ENCODE results near the gene SDHC.

Gene SDHC

DNA sequence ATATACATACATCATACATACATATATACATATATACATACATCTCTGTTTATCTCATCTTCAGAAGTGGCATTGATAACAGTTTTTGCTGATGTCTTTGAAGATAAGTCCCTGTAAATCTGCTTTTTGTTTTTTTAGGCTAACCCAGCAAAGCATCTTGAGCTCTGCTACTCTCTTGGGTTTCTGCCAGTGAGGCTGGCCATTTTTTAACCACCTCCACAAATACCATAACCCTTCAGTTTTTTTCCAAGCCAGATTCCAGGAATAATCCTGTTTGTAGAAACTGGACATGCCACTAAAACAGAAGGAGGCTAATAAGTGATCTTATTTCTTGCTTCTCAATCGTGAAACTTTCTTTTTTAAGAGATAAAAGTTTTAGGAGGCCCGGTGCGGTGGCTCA lies 21.6 kb downstream of the SDHC start:
- H3K4me3 ChIP-seq (ENCODE audit: low read depth, low read length): no peak overlapping the region
- H3K27ac ChIP-seq: no peak overlapping the region
- DNase-seq: no peak
- H3K27me3 ChIP-seq (ENCODE audit: insufficient read depth, low read depth, severe bottlenecking): no peaks in the 10 kb centered on the region
- H3K9me3 ChIP-seq (ENCODE audit: severe bottlenecking): no peaks in the 10 kb centered on the region
- H3K36me3 ChIP-seq: peaks cover 64% of the 10 kb centered on the region
- TF ChIP-seq, protein P1, sequence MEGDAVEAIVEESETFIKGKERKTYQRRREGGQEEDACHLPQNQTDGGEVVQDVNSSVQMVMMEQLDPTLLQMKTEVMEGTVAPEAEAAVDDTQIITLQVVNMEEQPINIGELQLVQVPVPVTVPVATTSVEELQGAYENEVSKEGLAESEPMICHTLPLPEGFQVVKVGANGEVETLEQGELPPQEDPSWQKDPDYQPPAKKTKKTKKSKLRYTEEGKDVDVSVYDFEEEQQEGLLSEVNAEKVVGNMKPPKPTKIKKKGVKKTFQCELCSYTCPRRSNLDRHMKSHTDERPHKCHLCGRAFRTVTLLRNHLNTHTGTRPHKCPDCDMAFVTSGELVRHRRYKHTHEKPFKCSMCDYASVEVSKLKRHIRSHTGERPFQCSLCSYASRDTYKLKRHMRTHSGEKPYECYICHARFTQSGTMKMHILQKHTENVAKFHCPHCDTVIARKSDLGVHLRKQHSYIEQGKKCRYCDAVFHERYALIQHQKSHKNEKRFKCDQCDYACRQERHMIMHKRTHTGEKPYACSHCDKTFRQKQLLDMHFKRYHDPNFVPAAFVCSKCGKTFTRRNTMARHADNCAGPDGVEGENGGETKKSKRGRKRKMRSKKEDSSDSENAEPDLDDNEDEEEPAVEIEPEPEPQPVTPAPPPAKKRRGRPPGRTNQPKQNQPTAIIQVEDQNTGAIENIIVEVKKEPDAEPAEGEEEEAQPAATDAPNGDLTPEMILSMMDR (IDR thresholded peaks at IDR 0.05; ENCODE audit: low read depth, low read length): no peak

DNA sequence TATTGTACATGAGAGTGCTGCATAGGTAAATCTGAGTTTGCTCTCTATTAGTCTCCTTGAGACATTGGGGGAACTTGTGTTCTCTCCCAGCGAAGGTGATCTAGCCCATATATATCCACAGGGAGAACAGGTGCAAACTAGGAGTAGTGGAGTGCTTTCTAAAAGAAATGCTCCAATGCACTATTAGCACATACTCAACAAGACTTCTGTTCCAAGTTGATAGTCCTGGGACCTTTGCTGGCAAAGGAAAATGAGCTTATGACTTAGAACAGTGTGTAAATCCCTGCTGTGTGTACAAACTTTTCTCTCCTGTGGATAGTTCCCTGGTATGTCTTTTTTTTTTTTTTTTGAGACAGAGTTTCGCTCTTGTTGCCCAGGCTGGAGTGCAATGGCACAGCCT lies 28.0 kb downstream of the SDHC start:
- TF ChIP-seq, protein P1 (IDR thresholded peaks at IDR 0.05; ENCODE audit: low read depth, low read length): no peak
- no peak overlapping the region for H3K27ac ChIP-seq
- no peak overlapping the region for H3K4me3 ChIP-seq (ENCODE audit: low read depth, low read length)
- H3K36me3 ChIP-seq: peaks cover 71% of the 10 kb centered on the region
- H3K9me3 ChIP-seq (ENCODE audit: severe bottlenecking): no peaks in the 10 kb centered on the region
- no peaks in the 10 kb centered on the region for H3K27me3 ChIP-seq (ENCODE audit: insufficient read depth, low read depth, severe bottlenecking)
- no peak for DNase-seq

DNA sequence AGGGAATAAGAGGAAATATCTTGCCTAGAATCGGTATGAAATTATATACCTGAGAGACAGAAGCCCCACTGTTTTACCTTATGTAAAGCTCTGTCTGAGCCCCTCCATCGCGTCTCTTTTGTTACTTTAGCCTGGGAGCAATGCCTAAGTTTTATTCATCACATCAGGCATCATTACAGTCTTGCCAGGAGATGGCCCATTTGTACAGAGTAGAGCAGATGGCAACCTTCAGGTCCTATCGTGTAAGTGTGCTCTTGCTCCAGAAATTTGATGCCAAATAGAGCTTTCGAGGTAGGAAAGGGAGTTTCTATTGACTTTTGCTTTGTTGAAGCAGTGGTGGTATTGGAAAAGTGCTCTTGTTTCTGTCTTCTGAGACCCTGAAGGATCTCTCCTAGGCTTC lies 28.6 kb downstream of the SDHC start:
- TF ChIP-seq, protein P1 (IDR thresholded peaks at IDR 0.05; ENCODE audit: low read depth, low read length): no peak
- no peak for DNase-seq
- peaks cover 72% of the 10 kb centered on the region for H3K36me3 ChIP-seq

DNA sequence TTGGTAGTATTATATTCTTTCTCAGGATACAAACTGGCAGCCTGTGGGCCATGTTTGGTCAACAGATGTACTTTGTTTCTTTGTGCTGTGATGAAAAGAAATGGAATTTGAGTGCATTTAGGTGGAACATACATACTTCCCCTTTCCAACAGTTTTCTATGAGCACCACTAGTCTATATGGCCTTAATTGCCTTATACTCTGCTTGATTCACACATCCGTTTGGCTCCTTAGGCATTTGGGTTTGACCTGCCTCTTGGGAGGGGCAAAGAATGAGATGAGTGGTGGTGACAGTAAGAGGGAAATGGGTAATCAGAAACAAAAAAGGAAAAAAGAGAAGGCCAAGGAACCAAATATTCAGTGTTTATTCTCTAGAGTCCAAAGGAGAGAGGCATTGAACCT lies 36.5 kb downstream of the SDHC start:
- no peak overlapping the region for H3K4me3 ChIP-seq (ENCODE audit: low read depth, low read length)
- TF ChIP-seq, protein P1 (IDR thresholded peaks at IDR 0.05; ENCODE audit: low read depth, low read length): no peak
- no peaks in the 10 kb centered on the region for H3K27me3 ChIP-seq (ENCODE audit: insufficient read depth, low read depth, severe bottlenecking)
- no peak for DNase-seq
- peaks cover 33% of the 10 kb centered on the region for H3K36me3 ChIP-seq
- H3K27ac ChIP-seq: no peak overlapping the region
- no peaks in the 10 kb centered on the region for H3K9me3 ChIP-seq (ENCODE audit: severe bottlenecking)

More for the DNA sequence above, 28.6 kb downstream of the SDHC start:
- no peak overlapping the region for H3K27ac ChIP-seq
- H3K4me3 ChIP-seq (ENCODE audit: low read depth, low read length): no peak overlapping the region
- H3K9me3 ChIP-seq (ENCODE audit: severe bottlenecking): no peaks in the 10 kb centered on the region
- H3K27me3 ChIP-seq (ENCODE audit: insufficient read depth, low read depth, severe bottlenecking): no peaks in the 10 kb centered on the region

DNA sequence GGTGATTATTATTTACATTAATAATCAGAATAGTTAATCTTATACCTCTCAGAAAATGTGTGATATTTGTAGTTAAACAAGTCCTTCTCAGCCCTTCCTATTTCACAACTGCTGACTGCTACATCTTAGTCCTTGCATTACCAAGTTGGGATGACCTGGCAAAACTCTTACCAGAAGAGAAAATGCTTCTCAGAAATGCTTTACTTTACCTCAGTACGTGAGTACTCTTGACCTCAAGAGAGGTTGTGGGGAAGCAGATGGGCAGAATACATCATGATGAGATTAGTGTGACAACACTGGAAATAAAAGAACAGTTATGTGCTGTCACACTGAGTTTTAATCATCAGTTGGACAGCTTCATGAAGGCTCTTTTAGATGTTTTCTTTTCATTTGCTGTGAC lies 37.3 kb downstream of the SDHC start:
- H3K27ac ChIP-seq: peak overlapping the region; percentile 20
- peak; percentile 47 for DNase-seq
- no peaks in the 10 kb centered on the region for H3K9me3 ChIP-seq (ENCODE audit: severe bottlenecking)
- H3K36me3 ChIP-seq: peaks cover 36% of the 10 kb centered on the region
- H3K27me3 ChIP-seq (ENCODE audit: insufficient read depth, low read depth, severe bottlenecking): no peaks in the 10 kb centered on the region
- no peak overlapping the region for H3K4me3 ChIP-seq (ENCODE audit: low read depth, low read length)
- TF ChIP-seq, protein P1 (IDR thresholded peaks at IDR 0.05; ENCODE audit: low read depth, low read length): no peak

DNA sequence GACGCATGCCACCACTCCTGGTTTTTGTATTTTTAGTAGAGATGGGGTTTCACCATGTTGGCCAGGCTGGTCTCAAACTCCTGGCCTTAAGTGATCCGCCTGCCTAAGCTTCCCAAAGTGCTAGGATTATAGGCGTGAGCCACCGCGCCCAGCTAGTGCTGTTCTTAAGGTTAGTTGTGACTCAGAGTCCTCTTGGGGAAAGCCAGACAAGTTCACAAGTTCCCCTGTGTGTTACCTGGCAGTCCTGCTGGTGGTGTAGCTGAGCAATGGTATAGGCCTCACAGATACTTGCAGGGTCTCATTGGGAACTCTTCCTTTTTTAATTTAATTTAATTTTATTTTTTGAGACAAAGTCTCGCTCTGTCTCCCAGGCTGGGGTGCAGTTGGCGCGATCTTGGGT lies 42.9 kb downstream of the SDHC start:
- Histone ChIP-seq H3K27me3 (ENCODE audit: insufficient read depth, low read depth, severe bottlenecking) (no peaks in the 10 kb centered on the region), H3K9me3 (ENCODE audit: severe bottlenecking) (no peaks in the 10 kb centered on the region), H3K36me3 (peaks cover 40% of the 10 kb centered on the region), H3K27ac (no peak overlapping the region), H3K4me3 (ENCODE audit: low read depth, low read length) (no peak overlapping the region)
- TF ChIP-seq, protein P1 (IDR thresholded peaks at IDR 0.05; ENCODE audit: low read depth, low read length): no peak
- DNase-seq: no peak

Data from WERI-Rb-1 (cell line).